ENCODE data around the gene NOTCH2.

DNA sequence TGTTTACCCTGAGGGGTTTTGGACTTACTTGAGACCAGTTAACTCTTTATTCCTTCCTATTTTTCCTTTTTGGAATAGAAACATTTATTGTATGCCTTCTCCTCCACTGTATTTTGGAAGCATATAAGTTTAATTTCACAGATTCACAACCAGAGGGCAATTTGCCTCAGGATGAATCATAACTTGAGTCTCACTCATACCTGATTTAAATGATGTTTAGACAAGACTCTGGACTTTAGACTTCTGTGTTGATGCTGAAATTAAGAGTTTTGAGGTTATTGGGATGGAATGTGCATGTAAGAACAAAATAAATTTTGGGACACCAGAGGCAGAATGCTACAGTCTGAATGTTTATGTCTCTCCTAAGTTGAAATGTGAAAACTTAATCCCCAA is 166.0 kb downstream of the NOTCH2 start:
- TF ChIP-seq POLR2A (IDR thresholded peaks at IDR 0.05; ENCODE audit: borderline replicate concordance, extremely low read depth, insufficient read depth, insufficient read length) (no peak), ELF1 (IDR thresholded peaks at IDR 0.05; ENCODE audit: borderline replicate concordance, low read depth) (no peak), TCF7L2 (IDR thresholded peaks at IDR 0.05; ENCODE audit: borderline replicate concordance, extremely low read depth, insufficient read depth, insufficient read length) (no peak), EZH2 (IDR thresholded peaks at IDR 0.05) (no peak), POLR2AphosphoS5 (IDR thresholded peaks at IDR 0.05; ENCODE audit: low read depth, low read length) (no peak)
- TF ChIP-seq, protein P1, sequence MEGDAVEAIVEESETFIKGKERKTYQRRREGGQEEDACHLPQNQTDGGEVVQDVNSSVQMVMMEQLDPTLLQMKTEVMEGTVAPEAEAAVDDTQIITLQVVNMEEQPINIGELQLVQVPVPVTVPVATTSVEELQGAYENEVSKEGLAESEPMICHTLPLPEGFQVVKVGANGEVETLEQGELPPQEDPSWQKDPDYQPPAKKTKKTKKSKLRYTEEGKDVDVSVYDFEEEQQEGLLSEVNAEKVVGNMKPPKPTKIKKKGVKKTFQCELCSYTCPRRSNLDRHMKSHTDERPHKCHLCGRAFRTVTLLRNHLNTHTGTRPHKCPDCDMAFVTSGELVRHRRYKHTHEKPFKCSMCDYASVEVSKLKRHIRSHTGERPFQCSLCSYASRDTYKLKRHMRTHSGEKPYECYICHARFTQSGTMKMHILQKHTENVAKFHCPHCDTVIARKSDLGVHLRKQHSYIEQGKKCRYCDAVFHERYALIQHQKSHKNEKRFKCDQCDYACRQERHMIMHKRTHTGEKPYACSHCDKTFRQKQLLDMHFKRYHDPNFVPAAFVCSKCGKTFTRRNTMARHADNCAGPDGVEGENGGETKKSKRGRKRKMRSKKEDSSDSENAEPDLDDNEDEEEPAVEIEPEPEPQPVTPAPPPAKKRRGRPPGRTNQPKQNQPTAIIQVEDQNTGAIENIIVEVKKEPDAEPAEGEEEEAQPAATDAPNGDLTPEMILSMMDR (IDR thresholded peaks at IDR 0.05 in 2 of 3, conservative IDR thresholded peaks at IDR 0.05 in 1 of 3; ENCODE audit: borderline replicate concordance in 1 of 3, insufficient read depth in 1 of 3, low read depth in 2 of 3, low read length in 2 of 3): no peak

All from HCT116 (cell line).